Calu3 (cell line): ENCODE measurements around the gene MRPS21. TPM values are rescaled to one million over a fixed set of nuclear protein-coding genes. Genes with fewer than 3 reads are reported as not detected.
"Not testable (repeated sequence)": the region's sequence is repeated elsewhere in the genome, so short reads cannot be mapped to it uniquely, and the experiment has no call there.

Experiments used
- BruUV-seq: library from RNA; stranded (reverse); fragments of 400-500 nt; replicated peaks from 2 replicates; lab custom pipeline; 2021; lab: Mats Ljungman, UMichigan
- CTCF ChIA-PET: fragments of 300-600 bp; sonication (Branson Sonifier 250); formaldehyde crosslinking; loops from one replicate; lab custom pipeline; 2022; ENCODE audit warnings: antibody characterized with exemption; lab: Charles Lee
- DNase-seq: peaks from one replicate; pipeline ENCODE4 v3.0.0; 2022
- H3K27ac Mint-ChIP-seq: one replicate; pipeline ENCODE4 v1.8.0; 2022; ENCODE audit warnings: mixed read lengths; ENCODE audit not compliant: unreplicated experiment
- H3K27me3 Mint-ChIP-seq: one replicate; pipeline ENCODE4 v1.8.0; 2022; ENCODE audit warnings: mixed read lengths; ENCODE audit not compliant: unreplicated experiment
- H3K36me3 Mint-ChIP-seq: one replicate; pipeline ENCODE4 v1.8.0; 2022; ENCODE audit warnings: mild to moderate bottlenecking, moderate library complexity, mixed read lengths; ENCODE audit not compliant: insufficient read depth, unreplicated experiment
- H3K4me1 Mint-ChIP-seq: one replicate; pipeline ENCODE4 v1.8.0; 2022; ENCODE audit warnings: mild to moderate bottlenecking, low read depth, mixed read lengths; ENCODE audit not compliant: unreplicated experiment
- H3K4me3 Mint-ChIP-seq: one replicate; pipeline ENCODE4 v1.8.0; 2022; ENCODE audit warnings: mild to moderate bottlenecking, low read depth, moderate library complexity, mixed read lengths; ENCODE audit not compliant: unreplicated experiment
- H3K9me3 Mint-ChIP-seq: one replicate; pipeline ENCODE4 v1.8.0; 2022; ENCODE audit warnings: low read depth, mixed read lengths; ENCODE audit not compliant: unreplicated experiment
- CTCF ChIP-seq: fragments of 200-600 bp; IDR thresholded peaks from one replicate; pipeline ENCODE4 v1.8.0; 2022; ENCODE audit warnings: antibody characterized with exemption; ENCODE audit not compliant: unreplicated experiment
- intact Hi-C: fragments of 100-400 bp; cut with micrococcal nuclease; formaldehyde crosslinking; loops from one replicate; pipeline ENCODE4 v1.10.0; 2022; ENCODE audit not compliant: unreplicated experiment
- total RNA-seq: library from RNA; stranded (reverse); gene quantifications from 2 replicates; pipeline ENCODE4 v1.2.3, GENCODE V29; 2022

MRPS21 gene
- total RNA-seq, 1 experiment from 2014 or later, result 66.9 TPM

GRCh38 chr1:150302902-150303301 lies 9.2 kb downstream of the MRPS21 start:
- peaks cover 49% of the 10 kb centered on the region for H3K36me3 Mint-ChIP-seq
- H3K27me3 Mint-ChIP-seq, result no peaks in the 10 kb centered on the region
- no peak for DNase-seq
- intact Hi-C loops, result no loop called here
- CTCF ChIA-PET, result no interaction called here
- H3K4me3 Mint-ChIP-seq, result no peak overlapping the region
- H3K4me1 Mint-ChIP-seq, result no peaks in the 10 kb centered on the region
- no peaks in the 10 kb centered on the region for H3K9me3 Mint-ChIP-seq
- BruUV-seq, result no TSS peak
- TF ChIP-seq CTCF, result no peak
- no peak overlapping the region for H3K27ac Mint-ChIP-seq

GRCh38 chr1:150308585-150308984 lies 14.9 kb downstream of the MRPS21 start:
- Mint-ChIP-seq H3K36me3 (peaks cover 45% of the 10 kb centered on the region), H3K27ac (peak overlapping the region; percentile 31)
- H3K27me3 Mint-ChIP-seq, DNase-seq, H3K4me1 Mint-ChIP-seq, BruUV-seq, CTCF ChIA-PET, H3K9me3 Mint-ChIP-seq, intact Hi-C loops, H3K4me3 Mint-ChIP-seq: not testable (repeated sequence)

- BruUV-seq, result TSS peak; percentile 17
- intact Hi-C loops, result no loop called here
- CTCF ChIA-PET, result no interaction called here
- DNase-seq, result no peak
- no peaks in the 10 kb centered on the region for H3K27me3 Mint-ChIP-seq
- TF ChIP-seq CTCF, result no peak
- H3K36me3 Mint-ChIP-seq, result peaks cover 36% of the 10 kb centered on the region
- H3K27ac Mint-ChIP-seq, result no peak overlapping the region
- no peak overlapping the region for H3K4me3 Mint-ChIP-seq
- no peaks in the 10 kb centered on the region for H3K4me1 Mint-ChIP-seq
- H3K9me3 Mint-ChIP-seq, result no peaks in the 10 kb centered on the region
These were observed 16.3 kb downstream of the MRPS21 start for GRCh38 chr1:150309758-150310508.

GRCh38 chr1:150311762-150312161 lies 18.1 kb downstream of the MRPS21 start:
- H3K36me3 Mint-ChIP-seq, result peaks cover 20% of the 10 kb centered on the region
- no peaks in the 10 kb centered on the region for H3K27me3 Mint-ChIP-seq
- no peaks in the 10 kb centered on the region for H3K4me1 Mint-ChIP-seq
- CTCF ChIA-PET, result no interaction called here
- no peaks in the 10 kb centered on the region for H3K9me3 Mint-ChIP-seq
- DNase-seq, result no peak
- H3K27ac Mint-ChIP-seq, result no peak overlapping the region
- H3K4me3 Mint-ChIP-seq, result no peak overlapping the region
- BruUV-seq, result no TSS peak
- intact Hi-C loops, result no loop called here
- TF ChIP-seq CTCF, result no peak

- H3K4me1 Mint-ChIP-seq, H3K27me3 Mint-ChIP-seq, intact Hi-C loops, H3K27ac Mint-ChIP-seq, DNase-seq, BruUV-seq, H3K4me3 Mint-ChIP-seq, H3K36me3 Mint-ChIP-seq, H3K9me3 Mint-ChIP-seq: not testable (repeated sequence)
- CTCF ChIA-PET, result interaction anchor here (0.7 kb wide), 1 partner anchor 659 kb away, joined by 3 read pairs; no protein-coding TSS in a partner anchor
These were observed 21.0 kb downstream of the MRPS21 start for GRCh38 chr1:150314691-150315090.
